Measurements from ENCODE around the gene HNRNPAB.

HNRNPAB gene

GRCh38 chr5:178204182-178204934 lies at the start of gene HNRNPAB:
TSS of gene HNRNPAB (plus strand) at chr5:178204533. CDS start at chr5:178204838, 305 bp downstream.
- DNase-seq (ENCODE audit: low read depth in 2 of 2): peak; percentile 89 to 92

DNA sequence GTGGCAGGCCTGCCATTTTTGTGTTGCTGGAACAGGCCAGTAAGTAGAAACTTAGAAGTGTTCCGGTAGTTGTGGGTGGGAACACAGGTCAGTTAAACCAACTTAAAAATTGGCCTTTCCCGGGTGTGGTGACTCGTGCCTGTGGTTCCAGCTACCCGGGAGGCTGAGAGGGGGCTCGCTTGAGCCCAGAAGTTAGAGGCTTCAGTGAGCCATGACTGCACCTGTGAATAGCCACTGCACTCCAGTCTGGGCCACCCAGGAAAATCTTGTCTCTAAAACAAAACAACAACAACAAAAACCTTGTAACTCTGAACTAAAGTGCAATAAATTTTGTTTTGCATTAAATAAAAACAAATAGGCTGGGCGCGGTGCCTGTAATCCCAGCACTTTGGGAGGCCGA lies 49.3 kb upstream of the HNRNPAB start:
- no peak for DNase-seq (ENCODE audit: low read depth in 2 of 2)

DNA sequence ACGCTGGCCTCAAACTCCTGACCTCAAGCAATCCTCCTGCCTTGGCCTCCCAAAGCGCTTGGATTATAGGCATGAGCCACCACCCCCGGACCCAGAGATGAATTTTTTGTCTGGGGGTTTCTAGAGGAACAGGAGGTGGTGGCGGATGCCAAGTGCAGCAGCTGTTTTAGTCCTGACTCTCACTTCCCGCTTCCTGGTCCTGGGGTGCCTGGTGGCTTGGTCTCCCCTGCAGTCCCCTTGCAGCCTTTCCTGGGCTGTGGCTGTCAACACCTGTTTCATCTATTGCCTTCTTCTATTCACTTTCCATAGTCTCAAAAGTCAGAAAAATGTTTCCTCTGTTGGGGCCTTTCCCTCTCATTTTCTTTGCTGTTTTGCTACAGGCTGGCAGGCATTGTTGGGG lies 44.2 kb upstream of the HNRNPAB start:
- no peak for DNase-seq (ENCODE audit: low read depth in 2 of 2)

- DNase-seq (ENCODE audit: low read depth in 2 of 2): no peak
These were observed 41.9 kb upstream of the HNRNPAB start for GRCh38 chr5:178162481-178162880.

- peak; percentile 81 to 91 for DNase-seq (ENCODE audit: low read depth in 2 of 2)
These were observed 40.3 kb upstream of the HNRNPAB start for GRCh38 chr5:178163772-178164735.

DNA sequence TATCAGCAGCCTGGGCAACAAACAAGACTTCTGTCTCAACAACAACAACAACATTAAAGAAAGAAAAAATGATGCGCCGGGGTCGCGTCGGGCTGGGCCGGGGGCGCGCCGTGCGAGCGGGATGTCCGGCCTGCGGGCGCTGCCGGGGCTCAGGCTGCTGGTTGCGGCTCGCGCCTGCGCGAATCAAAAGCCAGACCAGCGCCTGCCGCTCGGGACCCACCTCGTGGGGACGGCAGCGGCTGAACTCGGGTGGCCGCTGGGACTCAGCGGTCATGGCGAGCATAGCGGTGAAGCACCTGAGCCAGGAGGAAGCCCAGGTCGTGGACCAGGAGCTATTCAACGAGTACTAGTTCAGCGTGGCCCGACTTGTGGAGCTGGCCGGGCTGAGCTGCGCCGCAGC lies 38.8 kb upstream of the HNRNPAB start:
- DNase-seq (ENCODE audit: low read depth in 2 of 2): no peak

- DNase-seq (ENCODE audit: low read depth in 2 of 2): no peak
These were observed 33.9 kb upstream of the HNRNPAB start for GRCh38 chr5:178170455-178170854.

- DNase-seq (ENCODE audit: low read depth in 2 of 2): no peak
These were observed 29.9 kb upstream of the HNRNPAB start for GRCh38 chr5:178174456-178174855.

- DNase-seq (ENCODE audit: low read depth in 2 of 2): no peak
These were observed 27.5 kb upstream of the HNRNPAB start for GRCh38 chr5:178176791-178177190.

- no peak for DNase-seq (ENCODE audit: low read depth in 2 of 2)
These were observed 26.8 kb upstream of the HNRNPAB start for GRCh38 chr5:178177569-178177968.

GRCh38 chr5:178180141-178180863 lies 24.0 kb upstream of the HNRNPAB start:
- no peak for DNase-seq (ENCODE audit: low read depth in 2 of 2)

DNA sequence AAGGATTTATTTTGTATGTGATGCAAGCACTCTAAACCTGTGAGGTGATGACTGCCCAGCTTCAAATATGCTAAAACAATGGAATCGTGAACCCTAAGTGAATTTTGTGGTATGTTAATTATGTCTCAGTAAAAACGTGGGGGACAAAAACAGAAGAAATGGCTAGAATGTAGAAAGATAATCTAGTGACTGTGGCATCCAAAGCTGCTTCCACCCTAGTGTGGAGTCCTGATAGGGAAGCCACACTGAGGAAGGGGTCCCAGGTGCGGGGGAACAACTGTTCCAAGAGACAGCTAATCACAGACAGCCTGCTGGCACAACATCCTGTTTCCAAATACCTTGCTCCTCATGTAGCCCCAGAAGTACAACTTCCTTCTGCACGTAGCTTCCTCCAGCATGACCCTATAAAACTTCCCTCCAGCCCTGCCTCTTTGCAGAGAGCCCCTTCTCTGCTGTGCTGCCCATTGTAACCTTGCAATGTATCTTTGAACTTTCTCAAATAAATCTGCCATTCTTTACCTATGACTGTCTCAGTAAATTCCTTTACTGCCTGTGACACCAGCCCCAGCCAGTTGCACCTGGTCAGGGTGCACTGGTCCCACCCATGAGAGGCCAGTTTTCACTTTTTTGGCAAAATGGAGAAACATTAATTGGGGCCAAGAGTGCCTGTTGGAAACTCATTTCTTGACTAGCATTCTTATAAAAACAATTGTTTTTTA lies 22.0 kb upstream of the HNRNPAB start:
- no peak for DNase-seq (ENCODE audit: low read depth in 2 of 2)

- DNase-seq (ENCODE audit: low read depth in 2 of 2): no peak
These were observed 17.9 kb upstream of the HNRNPAB start for GRCh38 chr5:178186427-178186826.

DNA sequence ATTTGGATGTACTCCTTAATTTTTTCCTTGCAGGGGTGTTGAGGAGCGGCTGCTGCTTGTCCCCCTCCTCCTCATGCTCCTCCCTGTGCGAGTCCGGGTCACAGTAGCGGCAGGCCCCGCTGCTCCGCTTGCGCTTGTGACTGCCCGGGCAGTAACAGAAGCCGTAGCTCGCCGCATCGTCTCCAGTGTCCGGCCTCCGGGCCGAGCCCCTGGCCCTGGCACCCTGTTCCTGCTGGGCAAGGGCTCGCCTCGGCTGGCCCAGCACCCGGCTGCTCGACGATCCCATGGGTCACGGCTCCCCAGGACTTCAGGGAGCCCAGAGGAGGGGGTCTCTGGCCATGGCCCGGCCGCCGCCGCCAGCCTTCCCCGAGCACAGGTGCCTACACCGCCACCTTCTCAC lies 17.3 kb upstream of the HNRNPAB start, which contains the start of gene GMCL2:
Gene GMCL2, minus strand, starts transcription at position 358 of the 400 bp plus-strand sequence. Its CDS starts 72 bp downstream, at position 286.
- DNase-seq (ENCODE audit: low read depth in 2 of 2): no peak

DNA sequence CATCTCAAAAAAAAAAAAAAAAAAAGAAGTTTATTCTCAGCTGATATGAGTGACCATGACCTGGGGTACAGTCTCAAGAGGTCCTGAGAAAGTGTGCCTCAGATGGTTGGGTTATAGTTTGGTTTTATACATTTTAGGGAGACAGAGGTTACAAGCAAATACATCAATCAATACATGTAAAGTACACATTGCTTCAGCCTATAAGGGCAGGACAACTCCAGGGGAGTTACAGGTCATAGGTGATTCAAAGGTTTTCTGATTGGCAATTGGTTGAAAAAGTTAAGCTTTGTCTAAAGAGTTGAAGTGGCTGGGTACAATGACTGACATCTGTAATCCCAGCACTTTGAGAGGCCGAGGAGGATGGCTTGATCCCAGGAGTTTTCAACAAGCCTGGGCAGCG lies 14.9 kb upstream of the HNRNPAB start:
- DNase-seq (ENCODE audit: low read depth in 2 of 2): no peak

DNA sequence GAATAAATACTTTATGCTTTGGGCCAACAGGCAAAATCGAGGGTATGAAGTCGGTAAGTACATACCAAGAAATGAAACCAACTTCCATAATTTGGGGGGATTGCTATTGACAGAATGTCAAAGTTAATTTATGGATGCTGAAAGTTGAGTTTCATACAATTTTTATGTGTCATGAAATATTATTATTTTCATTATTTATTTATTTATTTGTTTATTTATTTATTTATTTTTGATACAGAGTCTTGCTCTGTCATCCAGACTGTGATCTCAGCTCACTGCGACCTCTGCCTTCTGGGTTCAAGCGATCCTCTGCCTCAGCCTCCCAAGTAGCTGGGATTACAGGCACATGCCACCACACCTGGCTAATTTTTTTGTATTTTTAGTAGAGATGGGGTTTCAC lies 12.7 kb upstream of the HNRNPAB start:
- no peak for DNase-seq (ENCODE audit: low read depth in 2 of 2)

DNA sequence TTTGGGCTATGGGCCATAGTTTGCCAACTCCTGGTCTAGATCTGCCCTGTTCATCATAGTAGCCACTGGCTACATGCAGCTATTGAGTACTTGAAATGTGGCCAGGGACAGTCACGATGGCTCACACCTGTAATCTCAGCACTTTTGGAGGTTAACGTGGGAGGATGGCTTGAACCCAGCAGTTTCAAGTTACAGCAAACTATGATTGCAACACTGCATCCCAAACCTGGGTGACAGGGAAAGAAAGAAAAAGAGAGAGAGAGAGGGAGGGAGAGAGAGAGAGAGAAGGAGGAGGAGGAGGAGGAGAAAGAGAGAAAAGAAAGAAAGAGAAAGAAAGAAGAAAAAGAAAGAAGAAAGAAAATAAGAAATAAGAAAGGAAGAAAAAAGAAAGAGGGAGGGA lies 12.1 kb upstream of the HNRNPAB start:
- DNase-seq (ENCODE audit: low read depth in 2 of 2): no peak

GRCh38 chr5:178192787-178193186 lies 11.5 kb upstream of the HNRNPAB start:
- DNase-seq (ENCODE audit: low read depth in 2 of 2): no peak

- DNase-seq (ENCODE audit: low read depth in 2 of 2): no peak
These were observed 11.0 kb upstream of the HNRNPAB start for GRCh38 chr5:178193251-178193809.

GRCh38 chr5:178194026-178194425 lies 10.3 kb upstream of the HNRNPAB start:
- DNase-seq (ENCODE audit: low read depth in 2 of 2): no peak

DNA sequence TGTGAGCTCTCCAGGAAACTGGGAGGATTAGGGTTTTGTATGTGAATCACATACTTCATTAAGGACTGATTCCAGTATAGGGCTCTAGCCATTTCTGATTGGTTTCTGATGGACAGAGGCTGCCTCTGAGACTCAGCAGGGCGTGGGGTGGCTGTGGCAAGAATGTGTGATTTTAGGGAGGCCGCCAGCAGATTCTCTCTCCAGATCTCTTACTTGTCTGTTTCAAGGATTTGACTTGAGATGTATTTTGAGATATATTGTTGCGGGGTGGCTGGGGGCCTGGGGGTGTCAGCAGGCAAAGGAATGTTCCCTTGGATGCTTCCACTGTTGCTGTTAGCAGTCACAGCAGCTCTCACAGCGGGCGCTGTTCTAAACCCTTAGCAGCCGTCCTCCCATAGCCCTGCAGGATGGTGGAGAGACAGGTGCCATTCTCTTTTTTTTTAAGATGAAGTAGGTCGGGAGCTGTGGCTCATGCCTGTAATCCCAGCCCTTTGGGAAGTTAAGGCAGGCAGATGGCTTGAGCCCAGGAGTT lies 8.0 kb upstream of the HNRNPAB start:
- no peak for DNase-seq (ENCODE audit: low read depth in 2 of 2)

All from activated CD8-positive, alpha-beta memory T cell treated with anti-CD3 and anti-CD28 coated beads for 4 hours (primary cell).